IMR-90 (cell line): ENCODE results near the gene COL6A6. TPM values are rescaled to one million over a fixed set of nuclear protein-coding genes. Genes with fewer than 3 reads are reported as not detected.

Source experiments
- ATAC-seq: fragments of 200-7000 bp; cut with Tn5 transposase; 2 replicates; pipeline ENCODE4 v1.9.1; 2020; ENCODE audit warnings: low read depth, mild to moderate bottlenecking, moderate library complexity
- BruUV-seq: library from RNA; stranded (reverse); fragments of 400-500 nt; replicated peaks from 2 replicates; lab custom pipeline; 2021; lab: Mats Ljungman, UMichigan
- CTCF ChIA-PET: fragments of 300-600 bp; formaldehyde crosslinking; extraction: SDS; loops from one replicate; lab custom pipeline; 2021; ENCODE audit warnings: antibody characterized with exemption; lab: Yijun Ruan, JAX
- POLR2A ChIA-PET: fragments of 300-600 bp; sonication (Branson Sonifier 250); formaldehyde crosslinking; loops from one replicate; lab custom pipeline; 2022; ENCODE audit warnings: antibody characterized with exemption; ENCODE audit not compliant: unreplicated experiment; lab: Charles Lee
- DNase-seq: peaks from one replicate; pipeline ENCODE4 v3.0.0; 2013
- H2AFZ ChIP-seq: replicated peaks from 2 replicates; pipeline ENCODE3; 2013; ENCODE audit warnings: low read length, mild to moderate bottlenecking; ENCODE audit not compliant: poor library complexity
- H2AK5ac ChIP-seq: 2 replicates; pipeline ENCODE4 v1.6.1; 2013; ENCODE audit warnings: low read depth, low read length, inconsistent platforms
- H2AK9ac ChIP-seq: replicated peaks from 2 replicates; pipeline ENCODE3; 2013; ENCODE audit warnings: mild to moderate bottlenecking, low read depth, low read length, moderate library complexity; ENCODE audit not compliant: poor library complexity
- H2BK120ac ChIP-seq: 2 replicates; pipeline ENCODE4 v1.6.1; 2013; ENCODE audit warnings: low read depth, low read length, inconsistent platforms
- H2BK15ac ChIP-seq: 3 replicates; pipeline ENCODE4 v1.6.1; 2013; ENCODE audit warnings: low read depth, low read length, inconsistent platforms
- H2BK20ac ChIP-seq: 2 replicates; pipeline ENCODE4 v1.6.1; 2013; ENCODE audit warnings: low read depth, mild to moderate bottlenecking, inconsistent platforms, low read length, moderate library complexity
- H2BK5ac ChIP-seq: 2 replicates; pipeline ENCODE4 v1.6.1; 2013; ENCODE audit warnings: mild to moderate bottlenecking, low read depth, low read length, inconsistent platforms; ENCODE audit not compliant: poor library complexity, severe bottlenecking
- H3K14ac ChIP-seq: replicated peaks from 2 replicates; pipeline ENCODE4 v1.6.1; 2013; ENCODE audit warnings: low read depth, low read length, inconsistent platforms
- H3K18ac ChIP-seq: 2 replicates; pipeline ENCODE4 v1.6.1; 2013; ENCODE audit warnings: low read depth, low read length, control low read depth
- H3K23ac ChIP-seq: 2 replicates; pipeline ENCODE4 v1.6.1; 2013; ENCODE audit warnings: low read depth, low read length, inconsistent platforms
- H3K27ac ChIP-seq: 2 replicates; pipeline ENCODE4 v1.5.1; 2013; ENCODE audit warnings: mild to moderate bottlenecking, control low read depth, low read length; ENCODE audit not compliant: insufficient read depth
- H3K27me3 ChIP-seq: 2 replicates; pipeline ENCODE4 v1.6.1; 2013; ENCODE audit warnings: low read length; ENCODE audit not compliant: control insufficient read depth, insufficient read depth
- H3K36me3 ChIP-seq: 2 replicates; pipeline ENCODE4 v1.6.1; 2013; ENCODE audit warnings: low read length, mixed read lengths; ENCODE audit not compliant: control insufficient read depth, insufficient read depth
- H3K4ac ChIP-seq: 2 replicates; pipeline ENCODE4 v1.6.1; 2013; ENCODE audit warnings: low read depth, low read length, inconsistent platforms
- H3K4me1 ChIP-seq: 2 replicates; pipeline ENCODE4 v1.6.1; 2013; ENCODE audit warnings: low read length, mixed read lengths; ENCODE audit not compliant: control insufficient read depth, insufficient read depth
- H3K4me2 ChIP-seq: 2 replicates; pipeline ENCODE4 v1.6.1; 2013; ENCODE audit warnings: low read depth, mild to moderate bottlenecking, control low read depth, low read length, moderate library complexity
- H3K4me3 ChIP-seq: 2 replicates; pipeline ENCODE4 v1.5.1; 2013; ENCODE audit warnings: low read depth, mild to moderate bottlenecking, control low read depth, low read length, moderate library complexity; ENCODE audit not compliant: insufficient read depth
- H3K56ac ChIP-seq: 2 replicates; pipeline ENCODE4 v1.6.1; 2013; ENCODE audit warnings: low read length, inconsistent platforms; ENCODE audit not compliant: insufficient read depth; ENCODE audit errors: extremely low read depth
- H3K79me1 ChIP-seq, 2 experiments: 2 replicates each; pipeline ENCODE4 v1.6.1; 2013; ENCODE audit warnings: low read length in 2 of 2, inconsistent platforms in 1 of 2, low read depth in 1 of 2
- H3K9ac ChIP-seq: 2 replicates; pipeline ENCODE4 v1.6.1; 2013; ENCODE audit warnings: low read depth, low read length, control low read depth
- H3K9me1 ChIP-seq: 2 replicates; pipeline ENCODE4 v1.6.1; 2013; ENCODE audit warnings: low read length, inconsistent platforms; ENCODE audit not compliant: insufficient read depth
- H3K9me3 ChIP-seq: 2 replicates; pipeline ENCODE4 v1.6.1; 2013; ENCODE audit warnings: low read length; ENCODE audit not compliant: control insufficient read depth, insufficient read depth
- H4K20me1 ChIP-seq: 2 replicates; pipeline ENCODE4 v1.6.1; 2013; ENCODE audit warnings: low read length, inconsistent platforms; ENCODE audit not compliant: insufficient read depth
- H4K5ac ChIP-seq: 2 replicates; pipeline ENCODE4 v1.6.1; 2013; ENCODE audit warnings: mild to moderate bottlenecking, low read depth, low read length, control low read depth
- H4K8ac ChIP-seq, 2 experiments: 2 replicates each; pipeline ENCODE4 v1.6.1; 2013; ENCODE audit warnings: low read depth in 2 of 2, low read length in 2 of 2, control low read depth in 1 of 2, inconsistent platforms in 1 of 2
- H4K91ac ChIP-seq: 2 replicates; pipeline ENCODE4 v1.6.1; 2013; ENCODE audit warnings: low read depth, low read length, inconsistent platforms; ENCODE audit not compliant: insufficient read depth
- CHD1 ChIP-seq: IDR thresholded peaks from 2 replicates; pipeline ENCODE4 v1.6.1; 2012; ENCODE audit warnings: low read depth, low read length, improper control_type of control experiment
- FOS ChIP-seq: fragments of 150-350 bp; IDR thresholded peaks from 2 replicates; pipeline ENCODE4 v1.6.1; 2016; ENCODE audit warnings: low read depth, low read length
- MAFK ChIP-seq: IDR thresholded peaks from 2 replicates; pipeline ENCODE4 v1.6.1; 2012; ENCODE audit warnings: low read depth, low read length, improper control_type of control experiment
- MXI1 ChIP-seq: IDR thresholded peaks from 2 replicates; pipeline ENCODE4 v1.6.1; 2012; ENCODE audit warnings: low read depth, mild to moderate bottlenecking, low read length, moderate library complexity, borderline replicate concordance
- WGBS, 2 experiments: methylation state at CpG; one replicate each; pipeline versions ENCODE4 v1.1.5 to v1.1.7; 2013; ENCODE audit warnings: missing lambda C conversion rate in 2 of 2; ENCODE audit not compliant: insufficient read length in 1 of 2; ENCODE audit errors: extremely low coverage in 2 of 2; 5-methylcytosine and 5-hydroxymethylcytosine counted together
- dilution Hi-C: fragments of 300-500 bp; cut with HindIII; formaldehyde crosslinking; loops from one replicate; pipeline ENCODE4 v1.14.3; 2018; ENCODE audit warnings: low sequenced_read_pairs; ENCODE audit not compliant: unreplicated experiment
- in situ Hi-C: fragments of 300-500 bp; cut with MboI; formaldehyde crosslinking; loops from 3 replicates; pipeline ENCODE4 v1.14.3; 2019; ENCODE audit warnings: low sequenced_read_pairs, inconsistent platforms, mixed read lengths
- intact Hi-C: fragments of 100-400 bp; cut with micrococcal nuclease; formaldehyde crosslinking; loops from 2 replicates; pipeline ENCODE4 v1.10.0; 2022
- polyA plus RNA-seq, 3 experiments: library from polyadenylated mRNA; depleted of rRNA; stranded (reverse); fragments of >200 nt; gene quantifications; 2 replicates each; pipeline ENCODE4 v1.2.3, GENCODE V29; 2012; ENCODE audit warnings: low replicate concordance in 1 of 3
- total RNA-seq: library from RNA; depleted of rRNA; stranded (reverse); fragments of >200 nt; gene quantifications from 2 replicates; pipeline ENCODE4 v1.2.3, GENCODE V29; 2012
- TF ChIP-seq, protein P1 (sequence below): fragments of 150-350 bp; IDR thresholded peaks from 2 replicates; pipeline ENCODE4 v1.6.1; 2016; ENCODE audit warnings: low read depth, mild to moderate bottlenecking, low read length, moderate library complexity, borderline replicate concordance
- TF ChIP-seq, protein P2 (sequence below): conservative IDR thresholded peaks from 2 replicates; pipeline ENCODE4 v1.5.1; 2012; ENCODE audit warnings: mild to moderate bottlenecking, low read depth, low read length, improper control_type of control experiment
- TF ChIP-seq, protein P3 (sequence below): fragments of 150-350 bp; IDR thresholded peaks from 2 replicates; pipeline ENCODE4 v1.6.1; 2017; ENCODE audit warnings: mild to moderate bottlenecking, antibody characterized with exemption, low read length, low read depth

The COL6A6 gene
- total and polyA plus RNA-seq, 2 of the 4 experiments (the other 2 are of a cell fraction), result not detected

DNA sequence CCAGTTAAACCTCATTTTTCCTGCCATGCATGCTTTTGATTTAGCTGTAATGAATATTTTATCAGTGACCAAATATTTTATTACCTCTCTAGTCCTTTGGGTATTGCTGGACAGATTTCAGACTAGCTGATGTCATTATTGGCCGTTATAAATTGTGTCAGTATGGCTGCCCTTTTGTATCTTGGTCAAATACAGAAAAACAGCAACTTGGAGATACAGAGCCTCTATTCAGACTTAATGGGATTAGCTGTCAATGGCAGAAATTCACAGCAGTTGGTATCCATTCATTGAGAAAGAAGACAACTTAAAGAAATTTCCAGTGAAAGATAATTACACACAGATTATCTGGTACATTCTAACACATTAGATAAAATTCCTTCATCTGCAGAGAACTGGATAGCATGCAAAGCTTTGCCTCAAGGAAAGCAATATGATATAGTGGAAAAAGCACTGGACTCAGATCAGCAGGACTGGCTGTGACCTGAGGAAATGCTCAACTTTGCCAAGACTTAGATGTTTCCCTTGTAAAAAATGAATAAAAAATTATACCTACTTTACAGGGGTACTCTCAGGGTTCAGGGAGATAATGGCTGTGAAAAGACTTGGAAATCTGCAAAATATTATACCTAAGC is 20.8 kb downstream of the COL6A6 start:
- BruUV-seq, result no TSS peak
- POLR2A ChIA-PET, result no interaction called here
- Histone ChIP-seq H2BK20ac (no peak overlapping the region), H3K36me3 (no peaks in the 10 kb centered on the region), H3K4me1 (no peaks in the 10 kb centered on the region), H3K4me3 (no peak overlapping the region), H2AK9ac (no peak overlapping the region), H3K27me3 (no peaks in the 10 kb centered on the region), H3K27ac (no peak overlapping the region), H2AK5ac (no peak overlapping the region), H3K4me2 (no peak overlapping the region), H4K8ac (no peak overlapping the region), H3K9me1 (no peaks in the 10 kb centered on the region), H2AFZ (no peak overlapping the region), H2BK5ac (no peak overlapping the region), H3K79me1 (no peaks in the 10 kb centered on the region), H4K5ac (no peak overlapping the region), H4K20me1 (no peaks in the 10 kb centered on the region), H3K9me3 (no peaks in the 10 kb centered on the region), H3K14ac (no peak overlapping the region), H2BK120ac (no peak overlapping the region), H3K4ac (no peak overlapping the region), H4K91ac (no peak overlapping the region), H2BK15ac (no peak overlapping the region), H3K56ac (no peak overlapping the region), H3K18ac (no peak overlapping the region), H3K23ac (no peak overlapping the region), H3K9ac (no peak overlapping the region)
- DNase-seq (no peak), ATAC-seq (no peak)
- CTCF ChIA-PET, result interaction anchor here (1.7 kb wide), 1 partner anchor 11 kb away, joined by 6 read pairs; no protein-coding TSS in a partner anchor
- in situ Hi-C loops (no loop called here), dilution Hi-C loops (no loop called here), intact Hi-C loops (no loop called here)
- no CpG with 5 or more reads among the region's 1 CpG for WGBS, 2 experiments
- TF ChIP-seq CHD1 (no peak), MAFK (no peak), FOS (no peak), MXI1 (no peak)
- TF ChIP-seq, protein P1, sequence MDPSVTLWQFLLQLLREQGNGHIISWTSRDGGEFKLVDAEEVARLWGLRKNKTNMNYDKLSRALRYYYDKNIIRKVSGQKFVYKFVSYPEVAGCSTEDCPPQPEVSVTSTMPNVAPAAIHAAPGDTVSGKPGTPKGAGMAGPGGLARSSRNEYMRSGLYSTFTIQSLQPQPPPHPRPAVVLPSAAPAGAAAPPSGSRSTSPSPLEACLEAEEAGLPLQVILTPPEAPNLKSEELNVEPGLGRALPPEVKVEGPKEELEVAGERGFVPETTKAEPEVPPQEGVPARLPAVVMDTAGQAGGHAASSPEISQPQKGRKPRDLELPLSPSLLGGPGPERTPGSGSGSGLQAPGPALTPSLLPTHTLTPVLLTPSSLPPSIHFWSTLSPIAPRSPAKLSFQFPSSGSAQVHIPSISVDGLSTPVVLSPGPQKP, result no peak
- TF ChIP-seq, protein P2, sequence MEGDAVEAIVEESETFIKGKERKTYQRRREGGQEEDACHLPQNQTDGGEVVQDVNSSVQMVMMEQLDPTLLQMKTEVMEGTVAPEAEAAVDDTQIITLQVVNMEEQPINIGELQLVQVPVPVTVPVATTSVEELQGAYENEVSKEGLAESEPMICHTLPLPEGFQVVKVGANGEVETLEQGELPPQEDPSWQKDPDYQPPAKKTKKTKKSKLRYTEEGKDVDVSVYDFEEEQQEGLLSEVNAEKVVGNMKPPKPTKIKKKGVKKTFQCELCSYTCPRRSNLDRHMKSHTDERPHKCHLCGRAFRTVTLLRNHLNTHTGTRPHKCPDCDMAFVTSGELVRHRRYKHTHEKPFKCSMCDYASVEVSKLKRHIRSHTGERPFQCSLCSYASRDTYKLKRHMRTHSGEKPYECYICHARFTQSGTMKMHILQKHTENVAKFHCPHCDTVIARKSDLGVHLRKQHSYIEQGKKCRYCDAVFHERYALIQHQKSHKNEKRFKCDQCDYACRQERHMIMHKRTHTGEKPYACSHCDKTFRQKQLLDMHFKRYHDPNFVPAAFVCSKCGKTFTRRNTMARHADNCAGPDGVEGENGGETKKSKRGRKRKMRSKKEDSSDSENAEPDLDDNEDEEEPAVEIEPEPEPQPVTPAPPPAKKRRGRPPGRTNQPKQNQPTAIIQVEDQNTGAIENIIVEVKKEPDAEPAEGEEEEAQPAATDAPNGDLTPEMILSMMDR, result no peak
- TF ChIP-seq, protein P3, sequence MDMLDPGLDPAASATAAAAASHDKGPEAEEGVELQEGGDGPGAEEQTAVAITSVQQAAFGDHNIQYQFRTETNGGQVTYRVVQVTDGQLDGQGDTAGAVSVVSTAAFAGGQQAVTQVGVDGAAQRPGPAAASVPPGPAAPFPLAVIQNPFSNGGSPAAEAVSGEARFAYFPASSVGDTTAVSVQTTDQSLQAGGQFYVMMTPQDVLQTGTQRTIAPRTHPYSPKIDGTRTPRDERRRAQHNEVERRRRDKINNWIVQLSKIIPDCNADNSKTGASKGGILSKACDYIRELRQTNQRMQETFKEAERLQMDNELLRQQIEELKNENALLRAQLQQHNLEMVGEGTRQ, result no peak
